HepG2 (cell line): ENCODE data around the gene CNPPD1. TPM values are rescaled to one million over a fixed set of nuclear protein-coding genes. Genes with fewer than 3 reads are reported as not detected.

ENCODE experiments used
- ATM ChIP-seq: fragments of 450-650 bp; IDR thresholded peaks from 2 replicates; pipeline ENCODE4 v1.7.1; 2017; ENCODE audit warnings: mild to moderate bottlenecking, borderline replicate concordance
- GPN1 ChIP-seq: sonication (generic); formaldehyde crosslinking; IDR thresholded peaks from 2 replicates; pipeline ENCODE4 v1.5.1; 2020; ENCODE audit warnings: missing genetic modification reagents, borderline replicate concordance
- HOXA7 ChIP-seq: sonication (generic); formaldehyde crosslinking; IDR thresholded peaks from 2 replicates; pipeline ENCODE4 v1.8.1; 2022; ENCODE audit warnings: mild to moderate bottlenecking, missing genetic modification reagents, moderate library complexity
- MAFK ChIP-seq, 2 experiments: IDR thresholded peaks in 1 of 2; conservative IDR thresholded peaks in 1 of 2; 2 replicates each; pipeline ENCODE4 v1.6.1; 2011; ENCODE audit warnings: improper control_type of control experiment in 2 of 2, low read length in 2 of 2
- MED8 ChIP-seq: sonication (generic); formaldehyde crosslinking; IDR thresholded peaks from 2 replicates; pipeline ENCODE4 v1.8.1; 2023; ENCODE audit warnings: mild to moderate bottlenecking, missing genetic modification reagents; ENCODE audit not compliant: insufficient replicate concordance
- MYC ChIP-seq: sonication (generic); formaldehyde crosslinking; IDR thresholded peaks from 2 replicates; pipeline ENCODE4 v1.9.0; 2021; ENCODE audit warnings: missing genetic modification reagents, borderline replicate concordance
- NBN ChIP-seq: fragments of 450-650 bp; conservative IDR thresholded peaks from 2 replicates; pipeline ENCODE4 v1.6.1; 2017
- PTBP1 ChIP-seq: fragments of 200-400 bp; formaldehyde crosslinking; IDR thresholded peaks from 2 replicates; pipeline ENCODE4 v1.6.1; 2018; ENCODE audit warnings: low read length, low read depth; ENCODE audit not compliant: poor library complexity, severe bottlenecking
- SCMH1 ChIP-seq: sonication (generic); formaldehyde crosslinking; IDR thresholded peaks from 2 replicates; pipeline ENCODE4 v1.9.0; 2021; ENCODE audit warnings: missing genetic modification reagents, mild to moderate bottlenecking, borderline replicate concordance
- SOX5 ChIP-seq: IDR thresholded peaks from 2 replicates; pipeline ENCODE4 v1.6.1; 2016; ENCODE audit warnings: borderline replicate concordance
- TOE1 ChIP-seq: sonication (generic); formaldehyde crosslinking; IDR thresholded peaks from 2 replicates; pipeline ENCODE4 v1.4.0; 2020; ENCODE audit warnings: mild to moderate bottlenecking, missing genetic modification reagents
- ZNF205 ChIP-seq: IDR thresholded peaks from 2 replicates; pipeline ENCODE4 v1.6.1; 2018; ENCODE audit warnings: missing biosample characterization, missing genetic modification reagents
- ZNF460 ChIP-seq: sonication (generic); formaldehyde crosslinking; IDR thresholded peaks from 2 replicates; pipeline ENCODE4 v1.5.1; 2020; ENCODE audit warnings: missing genetic modification reagents, mild to moderate bottlenecking, borderline replicate concordance
- ZNF629 ChIP-seq: sonication (generic); formaldehyde crosslinking; conservative IDR thresholded peaks from 2 replicates; pipeline ENCODE4 v1.5.0; 2020; ENCODE audit warnings: missing genetic modification reagents
- ZNF782 ChIP-seq: sonication (generic); formaldehyde crosslinking; IDR thresholded peaks from 2 replicates; pipeline ENCODE4 v1.4.0; 2020; ENCODE audit warnings: missing genetic modification reagents, mild to moderate bottlenecking, borderline replicate concordance
- ZSCAN30 ChIP-seq: sonication (generic); formaldehyde crosslinking; IDR thresholded peaks from 2 replicates; pipeline ENCODE4 v1.5.0; 2020; ENCODE audit warnings: mild to moderate bottlenecking, missing genetic modification reagents
- polyA plus RNA-seq, 8 experiments: library from polyadenylated mRNA; depleted of rRNA in 3 of 8; stranded (reverse) in 7 of 8; unstranded in 1 of 8; fragments of >200 nt; fragmentation: Illumina TruSeq in 4 of 8; extraction: Trizol in 4 of 8; gene quantifications; 2 replicates each; pipeline versions ENCODE4 v1.2.1 to v1.2.3, GENCODE V29; 2011 to 2016; ENCODE audit warnings: low read depth in 4 of 8, missing spikeins in 1 of 8, mixed read lengths in 1 of 8; ENCODE audit not compliant: insufficient read depth in 1 of 8
- total RNA-seq, 5 experiments: library from RNA; depleted of rRNA; stranded (reverse); fragments of >200 nt; fragmentation: Illumina TruSeq; extraction: Trizol; gene quantifications; 2 replicates each; pipeline ENCODE4 v1.2.3, GENCODE V29; 2016; ENCODE audit warnings: low read depth in 1 of 5
- TF ChIP-seq, protein P1 (sequence below): sonication (generic); formaldehyde crosslinking; IDR thresholded peaks from 2 replicates; pipeline ENCODE4 v1.4.0; 2020; ENCODE audit warnings: missing genetic modification reagents, borderline replicate concordance
- TF ChIP-seq, protein P2 (sequence below): sonication (generic); formaldehyde crosslinking; IDR thresholded peaks from 2 replicates; pipeline ENCODE4 v1.5.0; 2020; ENCODE audit warnings: missing genetic modification reagents, mild to moderate bottlenecking, borderline replicate concordance
- TF ChIP-seq, protein P3 (sequence below): sonication (generic); formaldehyde crosslinking; conservative IDR thresholded peaks from 2 replicates; pipeline ENCODE4 v1.4.0; 2020; ENCODE audit warnings: missing genetic modification reagents
- TF ChIP-seq, protein P4 (sequence below): sonication (generic); formaldehyde crosslinking; IDR thresholded peaks from 2 replicates; pipeline ENCODE4 v1.8.0; 2022; ENCODE audit warnings: missing genetic modification reagents, mild to moderate bottlenecking, moderate library complexity, borderline replicate concordance

Gene CNPPD1
- total and polyA plus RNA-seq, 2 of the 13 experiments (the other 11 are each of a cell fraction or from before 2014, with no cell fraction given) = 35.5 to 49.4 TPM

DNA sequence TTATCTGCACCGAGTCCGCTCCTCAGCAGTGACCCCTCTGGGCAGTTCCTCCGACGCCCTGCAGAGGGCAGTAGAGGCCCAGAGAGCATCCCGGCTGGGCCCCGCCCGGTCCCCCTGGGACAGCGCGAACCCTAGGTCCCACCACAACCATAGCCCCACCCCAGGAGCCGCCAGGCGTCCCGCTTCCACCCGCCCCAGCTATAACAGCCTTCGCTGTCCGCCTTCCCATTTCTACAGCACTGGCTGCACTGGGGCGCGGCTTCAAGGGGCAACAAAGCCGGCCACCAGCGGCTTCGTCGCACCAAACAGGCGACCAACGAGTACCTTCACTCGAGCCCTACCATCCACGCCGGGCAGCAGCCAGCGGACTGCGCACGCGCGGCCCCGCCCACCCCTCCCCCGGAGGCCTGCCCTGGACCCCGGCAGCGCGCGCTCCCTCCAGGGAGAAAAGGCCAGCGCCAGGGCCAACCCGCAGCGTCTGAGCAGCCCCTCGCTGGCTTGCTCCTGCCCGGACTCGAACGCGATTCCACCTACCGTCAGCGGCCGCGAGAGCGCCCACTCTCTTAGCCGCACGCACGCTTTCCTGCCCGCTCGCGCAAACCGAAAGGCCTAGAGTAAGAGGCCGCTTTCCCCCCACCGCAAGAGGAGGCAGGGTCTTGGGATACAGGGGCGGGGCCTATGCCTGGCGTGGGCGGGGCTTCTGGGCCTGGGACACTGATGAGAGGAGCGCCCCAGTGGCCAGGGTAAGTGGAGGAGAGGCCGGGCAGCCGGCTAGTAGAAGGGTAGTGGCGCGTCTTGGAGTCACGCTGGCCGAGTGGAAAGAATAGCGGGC, 16.3 kb downstream of the CNPPD1 start, which contains the start of gene NHEJ1 (continued):
- TF ChIP-seq, protein P1, sequence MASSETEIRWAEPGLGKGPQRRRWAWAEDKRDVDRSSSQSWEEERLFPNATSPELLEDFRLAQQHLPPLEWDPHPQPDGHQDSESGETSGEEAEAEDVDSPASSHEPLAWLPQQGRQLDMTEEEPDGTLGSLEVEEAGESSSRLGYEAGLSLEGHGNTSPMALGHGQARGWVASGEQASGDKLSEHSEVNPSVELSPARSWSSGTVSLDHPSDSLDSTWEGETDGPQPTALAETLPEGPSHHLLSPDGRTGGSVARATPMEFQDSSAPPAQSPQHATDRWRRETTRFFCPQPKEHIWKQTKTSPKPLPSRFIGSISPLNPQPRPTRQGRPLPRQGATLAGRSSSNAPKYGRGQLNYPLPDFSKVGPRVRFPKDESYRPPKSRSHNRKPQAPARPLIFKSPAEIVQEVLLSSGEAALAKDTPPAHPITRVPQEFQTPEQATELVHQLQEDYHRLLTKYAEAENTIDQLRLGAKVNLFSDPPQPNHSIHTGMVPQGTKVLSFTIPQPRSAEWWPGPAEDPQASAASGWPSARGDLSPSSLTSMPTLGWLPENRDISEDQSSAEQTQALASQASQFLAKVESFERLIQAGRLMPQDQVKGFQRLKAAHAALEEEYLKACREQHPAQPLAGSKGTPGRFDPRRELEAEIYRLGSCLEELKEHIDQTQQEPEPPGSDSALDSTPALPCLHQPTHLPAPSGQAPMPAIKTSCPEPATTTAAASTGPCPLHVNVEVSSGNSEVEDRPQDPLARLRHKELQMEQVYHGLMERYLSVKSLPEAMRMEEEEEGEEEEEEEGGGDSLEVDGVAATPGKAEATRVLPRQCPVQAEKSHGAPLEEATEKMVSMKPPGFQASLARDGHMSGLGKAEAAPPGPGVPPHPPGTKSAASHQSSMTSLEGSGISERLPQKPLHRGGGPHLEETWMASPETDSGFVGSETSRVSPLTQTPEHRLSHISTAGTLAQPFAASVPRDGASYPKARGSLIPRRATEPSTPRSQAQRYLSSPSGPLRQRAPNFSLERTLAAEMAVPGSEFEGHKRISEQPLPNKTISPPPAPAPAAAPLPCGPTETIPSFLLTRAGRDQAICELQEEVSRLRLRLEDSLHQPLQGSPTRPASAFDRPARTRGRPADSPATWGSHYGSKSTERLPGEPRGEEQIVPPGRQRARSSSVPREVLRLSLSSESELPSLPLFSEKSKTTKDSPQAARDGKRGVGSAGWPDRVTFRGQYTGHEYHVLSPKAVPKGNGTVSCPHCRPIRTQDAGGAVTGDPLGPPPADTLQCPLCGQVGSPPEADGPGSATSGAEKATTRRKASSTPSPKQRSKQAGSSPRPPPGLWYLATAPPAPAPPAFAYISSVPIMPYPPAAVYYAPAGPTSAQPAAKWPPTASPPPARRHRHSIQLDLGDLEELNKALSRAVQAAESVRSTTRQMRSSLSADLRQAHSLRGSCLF (CRISPR knock-in tag) = no peak; the same call in 1 of the 2 replicates
- peak; percentile 36; the same call in 1 of the 2 replicates for TF ChIP-seq ZNF205 (CRISPR knock-in tag)
- peak; percentile 56; the same call in 1 of the 2 replicates for TF ChIP-seq SOX5 (CRISPR knock-in tag)
- TF ChIP-seq, protein P2, sequence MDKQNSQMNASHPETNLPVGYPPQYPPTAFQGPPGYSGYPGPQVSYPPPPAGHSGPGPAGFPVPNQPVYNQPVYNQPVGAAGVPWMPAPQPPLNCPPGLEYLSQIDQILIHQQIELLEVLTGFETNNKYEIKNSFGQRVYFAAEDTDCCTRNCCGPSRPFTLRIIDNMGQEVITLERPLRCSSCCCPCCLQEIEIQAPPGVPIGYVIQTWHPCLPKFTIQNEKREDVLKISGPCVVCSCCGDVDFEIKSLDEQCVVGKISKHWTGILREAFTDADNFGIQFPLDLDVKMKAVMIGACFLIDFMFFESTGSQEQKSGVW (CRISPR knock-in tag) = peak; percentile 59; the same call in 1 of the 2 replicates
- TF ChIP-seq ZNF629 = no peak
- TF ChIP-seq ZNF782 = no peak; the same call in 1 of the 2 replicates
- no peak for TF ChIP-seq ATM
- TF ChIP-seq GPN1 (CRISPR knock-in tag) = peak; percentile 55; the same call in 1 of the 2 replicates
- no peak for TF ChIP-seq PTBP1
- no peak for TF ChIP-seq TOE1 (CRISPR knock-in tag)
- TF ChIP-seq, protein P3, sequence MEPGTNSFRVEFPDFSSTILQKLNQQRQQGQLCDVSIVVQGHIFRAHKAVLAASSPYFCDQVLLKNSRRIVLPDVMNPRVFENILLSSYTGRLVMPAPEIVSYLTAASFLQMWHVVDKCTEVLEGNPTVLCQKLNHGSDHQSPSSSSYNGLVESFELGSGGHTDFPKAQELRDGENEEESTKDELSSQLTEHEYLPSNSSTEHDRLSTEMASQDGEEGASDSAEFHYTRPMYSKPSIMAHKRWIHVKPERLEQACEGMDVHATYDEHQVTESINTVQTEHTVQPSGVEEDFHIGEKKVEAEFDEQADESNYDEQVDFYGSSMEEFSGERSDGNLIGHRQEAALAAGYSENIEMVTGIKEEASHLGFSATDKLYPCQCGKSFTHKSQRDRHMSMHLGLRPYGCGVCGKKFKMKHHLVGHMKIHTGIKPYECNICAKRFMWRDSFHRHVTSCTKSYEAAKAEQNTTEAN (CRISPR knock-in tag) = peak; percentile 83
- peak; percentile 56 for TF ChIP-seq MED8 (CRISPR knock-in tag)
- no peak for TF ChIP-seq ZSCAN30 (CRISPR knock-in tag)
- TF ChIP-seq HOXA7 (CRISPR knock-in tag) = no peak
- TF ChIP-seq, protein P4, sequence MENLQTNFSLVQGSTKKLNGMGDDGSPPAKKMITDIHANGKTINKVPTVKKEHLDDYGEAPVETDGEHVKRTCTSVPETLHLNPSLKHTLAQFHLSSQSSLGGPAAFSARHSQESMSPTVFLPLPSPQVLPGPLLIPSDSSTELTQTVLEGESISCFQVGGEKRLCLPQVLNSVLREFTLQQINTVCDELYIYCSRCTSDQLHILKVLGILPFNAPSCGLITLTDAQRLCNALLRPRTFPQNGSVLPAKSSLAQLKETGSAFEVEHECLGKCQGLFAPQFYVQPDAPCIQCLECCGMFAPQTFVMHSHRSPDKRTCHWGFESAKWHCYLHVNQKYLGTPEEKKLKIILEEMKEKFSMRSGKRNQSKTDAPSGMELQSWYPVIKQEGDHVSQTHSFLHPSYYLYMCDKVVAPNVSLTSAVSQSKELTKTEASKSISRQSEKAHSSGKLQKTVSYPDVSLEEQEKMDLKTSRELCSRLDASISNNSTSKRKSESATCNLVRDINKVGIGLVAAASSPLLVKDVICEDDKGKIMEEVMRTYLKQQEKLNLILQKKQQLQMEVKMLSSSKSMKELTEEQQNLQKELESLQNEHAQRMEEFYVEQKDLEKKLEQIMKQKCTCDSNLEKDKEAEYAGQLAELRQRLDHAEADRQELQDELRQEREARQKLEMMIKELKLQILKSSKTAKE = peak; percentile 17; the same call in 1 of the 2 replicates
- peak; percentile 94 for TF ChIP-seq MYC
- TF ChIP-seq MAFK (conservative IDR thresholded peaks at IDR 0.05 in 1 of 2, IDR thresholded peaks at IDR 0.05 in 1 of 2; ENCODE audit: low read length in 2 of 2) = no peak
- TF ChIP-seq ZNF460 = no peak
- no peak for TF ChIP-seq SCMH1
- TF ChIP-seq NBN = no peak
